GM12878 (cell line): Measurements from ENCODE around the gene SLC35E1. TPM values are rescaled to one million over a fixed set of nuclear protein-coding genes. Genes with fewer than 3 reads are reported as not detected.

Experiments
- BMI1 ChIP-seq: fragments of 450-650 bp; IDR thresholded peaks from 2 replicates; pipeline ENCODE4 v1.6.1; 2016; ENCODE audit warnings: mild to moderate bottlenecking, moderate library complexity, borderline replicate concordance
- CBFB ChIP-seq: IDR thresholded peaks from 2 replicates; pipeline ENCODE4 v1.6.1; 2016; ENCODE audit warnings: antibody characterized with exemption, low read depth
- CBX3 ChIP-seq: fragments of 200-600 bp; sonication (generic); IDR thresholded peaks from 2 replicates; pipeline ENCODE4 v1.6.1; 2016; ENCODE audit warnings: low read depth, borderline replicate concordance
- FOS ChIP-seq: IDR thresholded peaks from 3 replicates; pipeline ENCODE4 v1.6.1; 2011; ENCODE audit warnings: borderline replicate concordance; ENCODE audit not compliant: insufficient read length; ENCODE audit errors: extremely low read depth
- GABPA ChIP-seq: IDR thresholded peaks from 2 replicates; pipeline ENCODE4 v1.6.1; 2014; ENCODE audit warnings: antibody characterized with exemption, low read depth, mild to moderate bottlenecking, inconsistent platforms
- GATAD2B ChIP-seq: fragments of 450-650 bp; conservative IDR thresholded peaks from 2 replicates; pipeline ENCODE4 v1.6.1; 2017; ENCODE audit warnings: low read depth, mild to moderate bottlenecking, moderate library complexity
- HCFC1 ChIP-seq: fragments of 150-350 bp; IDR thresholded peaks from 2 replicates; pipeline ENCODE4 v1.6.1; 2014; ENCODE audit warnings: low read length
- IKZF2 ChIP-seq, 2 experiments: fragments of 450-650 bp; IDR thresholded peaks; 2 replicates each; pipeline ENCODE4 v1.6.1; 2017; ENCODE audit warnings: mild to moderate bottlenecking in 2 of 2, moderate library complexity in 2 of 2
- KLF5 ChIP-seq: fragments of 450-650 bp; IDR thresholded peaks from 2 replicates; pipeline ENCODE4 v1.6.1; 2014; ENCODE audit warnings: mild to moderate bottlenecking; ENCODE audit not compliant: partially characterized antibody
- LARP7 ChIP-seq: fragments of 450-650 bp; IDR thresholded peaks from 2 replicates; pipeline ENCODE4 v1.6.1; 2017; ENCODE audit warnings: mild to moderate bottlenecking
- MXI1 ChIP-seq: fragments of 150-350 bp; IDR thresholded peaks from 2 replicates; pipeline ENCODE4 v1.6.1; 2011; ENCODE audit warnings: low read depth, mild to moderate bottlenecking, inconsistent platforms, low read length, improper control_type of control experiment
- POLR2AphosphoS5 ChIP-seq: IDR thresholded peaks from 2 replicates; pipeline ENCODE4 v1.6.1; 2011; ENCODE audit warnings: mild to moderate bottlenecking, low read length, inconsistent platforms
- RUNX3 ChIP-seq: IDR thresholded peaks from 2 replicates; pipeline ENCODE4 v1.6.1; 2012; ENCODE audit warnings: low read length, inconsistent platforms
- SPI1 ChIP-seq: IDR thresholded peaks from 2 replicates; pipeline ENCODE4 v1.6.1; 2011; ENCODE audit warnings: low read depth, mild to moderate bottlenecking, low read length, moderate library complexity, borderline replicate concordance; ENCODE audit not compliant: insufficient read depth
- STAT1 ChIP-seq: fragments of 450-650 bp; conservative IDR thresholded peaks from 2 replicates; pipeline ENCODE4 v1.6.1; 2014; ENCODE audit warnings: antibody characterized with exemption, mild to moderate bottlenecking
- TAF1 ChIP-seq: IDR thresholded peaks from 2 replicates; pipeline ENCODE4 v1.6.1; 2011; ENCODE audit warnings: mild to moderate bottlenecking, low read depth, low read length, borderline replicate concordance
- polyA plus RNA-seq, 11 experiments: library from polyadenylated mRNA; depleted of rRNA in 4 of 11; unstranded in 6 of 11; stranded (reverse) in 5 of 11; fragments of >200 nt; fragmentation: Nextera tagmentation in 4 of 11; fragmentation: Illumina TruSeq in 1 of 11; extraction: Ambion mirVana in 4 of 11; extraction: Trizol in 1 of 11; gene quantifications; 1 replicate in 1 of 11; 2 replicates in 10 of 11; pipeline versions ENCODE4 v1.2.1 to v1.2.3, GENCODE V29; 2011 to 2016; ENCODE audit warnings: inconsistent platforms in 2 of 11, missing spikeins in 2 of 11, low read depth in 1 of 11
- total RNA-seq, 4 experiments: library from RNA; depleted of rRNA in 3 of 4; stranded (reverse); fragments of >200 nt in 3 of 4; fragmentation: Illumina TruSeq in 1 of 4; extraction: Trizol in 1 of 4; gene quantifications; 2 replicates each; pipeline versions ENCODE4 v1.2.1 to v1.2.3, GENCODE V29; 2013 to 2021
- TF ChIP-seq, protein P1 (sequence below): fragments of 450-650 bp; IDR thresholded peaks from 2 replicates; pipeline ENCODE4 v1.6.1; 2018; ENCODE audit warnings: mild to moderate bottlenecking, low read depth, moderate library complexity; ENCODE audit not compliant: partially characterized antibody
- TF ChIP-seq, protein P2 (sequence below): fragments of 450-650 bp; IDR thresholded peaks from 2 replicates; pipeline ENCODE4 v1.6.1; 2018; ENCODE audit warnings: borderline replicate concordance, mild to moderate bottlenecking; ENCODE audit not compliant: partially characterized antibody
- TF ChIP-seq, protein P3 (sequence below): fragments of 450-650 bp; IDR thresholded peaks from 2 replicates; pipeline ENCODE4 v1.6.1; 2016; ENCODE audit warnings: mild to moderate bottlenecking
- TF ChIP-seq, protein P4 (sequence below): fragments of 450-650 bp; formaldehyde crosslinking; IDR thresholded peaks from 2 replicates; pipeline ENCODE4 v1.4.0; 2020; ENCODE audit warnings: mild to moderate bottlenecking, moderate library complexity

The SLC35E1 gene
- total and polyA plus RNA-seq, 10 of the 15 experiments (the other 5 are each of a cell fraction or from before 2014, with no cell fraction given), result 11.3 to 37.7 (median 22.1) TPM

DNA sequence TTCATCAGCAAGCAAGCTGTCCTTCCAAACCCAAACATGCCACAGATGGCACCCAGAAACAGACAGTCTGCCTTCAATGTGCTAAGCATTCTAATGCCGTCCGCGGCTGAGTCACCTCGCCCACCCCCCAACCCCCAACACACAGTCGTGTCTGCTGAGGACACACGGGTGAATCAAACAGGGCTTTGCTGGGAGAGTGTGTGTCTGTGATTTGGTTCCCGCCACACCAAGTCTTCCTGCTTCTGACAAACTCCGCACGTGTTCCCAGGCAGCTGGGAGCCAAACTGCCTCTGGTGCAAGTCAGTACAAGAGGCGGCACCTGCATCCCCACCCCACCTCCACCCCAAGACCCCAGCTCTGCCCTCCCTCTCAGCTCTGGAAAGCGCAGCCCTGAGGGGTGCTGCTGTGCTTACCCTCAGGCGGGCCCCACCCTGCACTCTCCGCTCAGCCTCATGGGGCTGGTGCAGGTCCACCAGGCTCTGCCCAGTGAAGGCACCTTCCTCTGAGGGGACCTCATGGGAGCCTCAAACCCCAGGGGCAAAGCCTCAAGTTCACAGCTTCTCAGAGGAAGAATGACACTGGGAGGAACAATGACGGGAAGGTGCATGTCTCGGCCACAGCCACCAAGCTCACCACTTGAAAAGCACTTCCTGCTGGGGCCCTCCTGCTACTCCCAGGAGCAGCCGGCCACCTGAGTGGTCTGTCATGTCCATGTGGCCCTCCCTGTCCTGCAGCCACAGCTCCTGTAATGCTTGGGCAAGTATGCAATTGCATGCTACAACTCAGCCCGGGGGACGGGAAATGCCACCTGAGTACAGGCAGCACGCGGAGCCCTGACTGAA lies 15.0 kb upstream of the SLC35E1 start (continued):
- TF ChIP-seq STAT1, result no peak
- TF ChIP-seq, protein P1, sequence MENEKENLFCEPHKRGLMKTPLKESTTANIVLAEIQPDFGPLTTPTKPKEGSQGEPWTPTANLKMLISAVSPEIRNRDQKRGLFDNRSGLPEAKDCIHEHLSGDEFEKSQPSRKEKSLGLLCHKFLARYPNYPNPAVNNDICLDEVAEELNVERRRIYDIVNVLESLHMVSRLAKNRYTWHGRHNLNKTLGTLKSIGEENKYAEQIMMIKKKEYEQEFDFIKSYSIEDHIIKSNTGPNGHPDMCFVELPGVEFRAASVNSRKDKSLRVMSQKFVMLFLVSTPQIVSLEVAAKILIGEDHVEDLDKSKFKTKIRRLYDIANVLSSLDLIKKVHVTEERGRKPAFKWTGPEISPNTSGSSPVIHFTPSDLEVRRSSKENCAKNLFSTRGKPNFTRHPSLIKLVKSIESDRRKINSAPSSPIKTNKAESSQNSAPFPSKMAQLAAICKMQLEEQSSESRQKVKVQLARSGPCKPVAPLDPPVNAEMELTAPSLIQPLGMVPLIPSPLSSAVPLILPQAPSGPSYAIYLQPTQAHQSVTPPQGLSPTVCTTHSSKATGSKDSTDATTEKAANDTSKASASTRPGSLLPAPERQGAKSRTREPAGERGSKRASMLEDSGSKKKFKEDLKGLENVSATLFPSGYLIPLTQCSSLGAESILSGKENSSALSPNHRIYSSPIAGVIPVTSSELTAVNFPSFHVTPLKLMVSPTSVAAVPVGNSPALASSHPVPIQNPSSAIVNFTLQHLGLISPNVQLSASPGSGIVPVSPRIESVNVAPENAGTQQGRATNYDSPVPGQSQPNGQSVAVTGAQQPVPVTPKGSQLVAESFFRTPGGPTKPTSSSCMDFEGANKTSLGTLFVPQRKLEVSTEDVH, result no peak
- TF ChIP-seq SPI1, result no peak
- TF ChIP-seq CBX3, result no peak
- TF ChIP-seq, protein P2, sequence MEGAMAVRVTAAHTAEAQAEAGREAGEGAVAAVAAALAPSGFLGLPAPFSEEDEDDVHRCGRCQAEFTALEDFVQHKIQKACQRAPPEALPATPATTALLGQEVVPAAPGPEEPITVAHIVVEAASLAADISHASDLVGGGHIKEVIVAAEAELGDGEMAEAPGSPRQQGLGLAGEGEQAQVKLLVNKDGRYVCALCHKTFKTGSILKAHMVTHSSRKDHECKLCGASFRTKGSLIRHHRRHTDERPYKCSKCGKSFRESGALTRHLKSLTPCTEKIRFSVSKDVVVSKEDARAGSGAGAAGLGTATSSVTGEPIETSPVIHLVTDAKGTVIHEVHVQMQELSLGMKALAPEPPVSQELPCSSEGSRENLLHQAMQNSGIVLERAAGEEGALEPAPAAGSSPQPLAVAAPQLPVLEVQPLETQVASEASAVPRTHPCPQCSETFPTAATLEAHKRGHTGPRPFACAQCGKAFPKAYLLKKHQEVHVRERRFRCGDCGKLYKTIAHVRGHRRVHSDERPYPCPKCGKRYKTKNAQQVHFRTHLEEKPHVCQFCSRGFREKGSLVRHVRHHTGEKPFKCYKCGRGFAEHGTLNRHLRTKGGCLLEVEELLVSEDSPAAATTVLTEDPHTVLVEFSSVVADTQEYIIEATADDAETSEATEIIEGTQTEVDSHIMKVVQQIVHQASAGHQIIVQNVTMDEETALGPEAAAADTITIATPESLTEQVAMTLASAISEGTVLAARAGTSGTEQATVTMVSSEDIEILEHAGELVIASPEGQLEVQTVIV, result no peak
- TF ChIP-seq HCFC1, result no peak
- no peak for TF ChIP-seq GABPA
- no peak for TF ChIP-seq BMI1
- TF ChIP-seq, protein P3, sequence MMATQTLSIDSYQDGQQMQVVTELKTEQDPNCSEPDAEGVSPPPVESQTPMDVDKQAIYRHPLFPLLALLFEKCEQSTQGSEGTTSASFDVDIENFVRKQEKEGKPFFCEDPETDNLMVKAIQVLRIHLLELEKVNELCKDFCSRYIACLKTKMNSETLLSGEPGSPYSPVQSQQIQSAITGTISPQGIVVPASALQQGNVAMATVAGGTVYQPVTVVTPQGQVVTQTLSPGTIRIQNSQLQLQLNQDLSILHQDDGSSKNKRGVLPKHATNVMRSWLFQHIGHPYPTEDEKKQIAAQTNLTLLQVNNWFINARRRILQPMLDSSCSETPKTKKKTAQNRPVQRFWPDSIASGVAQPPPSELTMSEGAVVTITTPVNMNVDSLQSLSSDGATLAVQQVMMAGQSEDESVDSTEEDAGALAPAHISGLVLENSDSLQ, result peak; percentile 71; the same call in 1 of the 2 replicates
- peak; percentile 96 for TF ChIP-seq MXI1
- peak; percentile 83 for TF ChIP-seq POLR2AphosphoS5
- TF ChIP-seq KLF5, result no peak
- TF ChIP-seq FOS, result no peak
- TF ChIP-seq RUNX3, result no peak
- TF ChIP-seq, protein P4, sequence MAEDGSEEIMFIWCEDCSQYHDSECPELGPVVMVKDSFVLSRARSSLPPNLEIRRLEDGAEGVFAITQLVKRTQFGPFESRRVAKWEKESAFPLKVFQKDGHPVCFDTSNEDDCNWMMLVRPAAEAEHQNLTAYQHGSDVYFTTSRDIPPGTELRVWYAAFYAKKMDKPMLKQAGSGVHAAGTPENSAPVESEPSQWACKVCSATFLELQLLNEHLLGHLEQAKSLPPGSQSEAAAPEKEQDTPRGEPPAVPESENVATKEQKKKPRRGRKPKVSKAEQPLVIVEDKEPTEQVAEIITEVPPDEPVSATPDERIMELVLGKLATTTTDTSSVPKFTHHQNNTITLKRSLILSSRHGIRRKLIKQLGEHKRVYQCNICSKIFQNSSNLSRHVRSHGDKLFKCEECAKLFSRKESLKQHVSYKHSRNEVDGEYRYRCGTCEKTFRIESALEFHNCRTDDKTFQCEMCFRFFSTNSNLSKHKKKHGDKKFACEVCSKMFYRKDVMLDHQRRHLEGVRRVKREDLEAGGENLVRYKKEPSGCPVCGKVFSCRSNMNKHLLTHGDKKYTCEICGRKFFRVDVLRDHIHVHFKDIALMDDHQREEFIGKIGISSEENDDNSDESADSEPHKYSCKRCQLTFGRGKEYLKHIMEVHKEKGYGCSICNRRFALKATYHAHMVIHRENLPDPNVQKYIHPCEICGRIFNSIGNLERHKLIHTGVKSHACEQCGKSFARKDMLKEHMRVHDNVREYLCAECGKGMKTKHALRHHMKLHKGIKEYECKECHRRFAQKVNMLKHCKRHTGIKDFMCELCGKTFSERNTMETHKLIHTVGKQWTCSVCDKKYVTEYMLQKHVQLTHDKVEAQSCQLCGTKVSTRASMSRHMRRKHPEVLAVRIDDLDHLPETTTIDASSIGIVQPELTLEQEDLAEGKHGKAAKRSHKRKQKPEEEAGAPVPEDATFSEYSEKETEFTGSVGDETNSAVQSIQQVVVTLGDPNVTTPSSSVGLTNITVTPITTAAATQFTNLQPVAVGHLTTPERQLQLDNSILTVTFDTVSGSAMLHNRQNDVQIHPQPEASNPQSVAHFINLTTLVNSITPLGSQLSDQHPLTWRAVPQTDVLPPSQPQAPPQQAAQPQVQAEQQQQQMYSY (CRISPR knock-in tag), result no peak
- no peak; the same call in 1 of the 2 replicates for TF ChIP-seq LARP7
- TF ChIP-seq GATAD2B, result peak; percentile 100
- peak; percentile 75 to 76 for TF ChIP-seq IKZF2 (IDR thresholded peaks at IDR 0.05)
- peak; percentile 68 for TF ChIP-seq CBFB
- TF ChIP-seq TAF1, result peak; percentile 74; the same call in 1 of the 2 replicates
